GM12874 (cell line): ENCODE measurements around the gene PGM2L1.

Experiments
- TF ChIP-seq, protein P1 (sequence below): IDR thresholded peaks from 2 replicates; pipeline ENCODE4 v1.5.1; 2011; ENCODE audit warnings: low read depth, mild to moderate bottlenecking, control low read depth, low read length, moderate library complexity; ENCODE audit not compliant: insufficient read depth

Gene PGM2L1

GRCh38 chr11:74437441-74438042, 39.3 kb upstream of the PGM2L1 start:
- TF ChIP-seq, protein P1, sequence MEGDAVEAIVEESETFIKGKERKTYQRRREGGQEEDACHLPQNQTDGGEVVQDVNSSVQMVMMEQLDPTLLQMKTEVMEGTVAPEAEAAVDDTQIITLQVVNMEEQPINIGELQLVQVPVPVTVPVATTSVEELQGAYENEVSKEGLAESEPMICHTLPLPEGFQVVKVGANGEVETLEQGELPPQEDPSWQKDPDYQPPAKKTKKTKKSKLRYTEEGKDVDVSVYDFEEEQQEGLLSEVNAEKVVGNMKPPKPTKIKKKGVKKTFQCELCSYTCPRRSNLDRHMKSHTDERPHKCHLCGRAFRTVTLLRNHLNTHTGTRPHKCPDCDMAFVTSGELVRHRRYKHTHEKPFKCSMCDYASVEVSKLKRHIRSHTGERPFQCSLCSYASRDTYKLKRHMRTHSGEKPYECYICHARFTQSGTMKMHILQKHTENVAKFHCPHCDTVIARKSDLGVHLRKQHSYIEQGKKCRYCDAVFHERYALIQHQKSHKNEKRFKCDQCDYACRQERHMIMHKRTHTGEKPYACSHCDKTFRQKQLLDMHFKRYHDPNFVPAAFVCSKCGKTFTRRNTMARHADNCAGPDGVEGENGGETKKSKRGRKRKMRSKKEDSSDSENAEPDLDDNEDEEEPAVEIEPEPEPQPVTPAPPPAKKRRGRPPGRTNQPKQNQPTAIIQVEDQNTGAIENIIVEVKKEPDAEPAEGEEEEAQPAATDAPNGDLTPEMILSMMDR = no peak

DNA sequence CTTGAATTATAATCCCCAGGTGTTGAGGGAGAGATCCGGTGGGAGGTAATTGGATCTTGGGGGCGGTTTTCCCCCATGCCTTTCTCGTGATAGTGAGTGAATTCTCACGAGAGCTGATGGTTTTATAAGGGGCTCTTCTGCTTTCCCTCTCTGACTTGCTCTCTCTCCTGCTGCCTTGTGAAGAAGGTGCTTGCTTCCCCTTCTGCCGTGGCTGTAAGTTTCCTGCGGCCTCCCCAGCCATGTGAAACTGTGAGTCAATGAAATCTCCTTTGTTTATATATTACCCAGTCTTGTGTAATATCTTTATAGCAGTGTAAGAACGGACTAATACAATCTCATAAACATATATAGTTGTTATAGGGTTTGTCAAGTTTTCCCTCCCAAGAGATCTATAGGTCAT, 36.3 kb upstream of the PGM2L1 start:
- TF ChIP-seq, protein P1 = no peak

DNA sequence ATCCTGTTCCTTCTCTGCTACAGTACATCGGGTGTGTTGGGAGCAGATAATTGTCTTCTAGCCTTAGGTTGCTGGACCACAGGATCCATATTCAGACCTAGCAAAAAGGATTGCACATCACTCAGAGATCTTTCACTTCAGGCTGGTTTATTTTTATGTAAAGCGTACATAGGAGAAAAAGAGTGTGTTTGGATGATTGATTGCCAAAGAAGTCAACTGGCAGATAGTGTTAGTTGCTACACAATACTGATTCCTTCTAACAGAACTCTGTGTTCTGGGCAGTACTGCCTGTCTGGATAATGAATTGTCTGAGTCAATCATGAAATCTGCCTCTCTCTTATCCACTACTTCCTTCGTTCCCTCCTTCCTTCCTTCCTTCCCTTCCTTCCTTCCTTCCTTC, 31.0 kb upstream of the PGM2L1 start:
- TF ChIP-seq, protein P1 = no peak

DNA sequence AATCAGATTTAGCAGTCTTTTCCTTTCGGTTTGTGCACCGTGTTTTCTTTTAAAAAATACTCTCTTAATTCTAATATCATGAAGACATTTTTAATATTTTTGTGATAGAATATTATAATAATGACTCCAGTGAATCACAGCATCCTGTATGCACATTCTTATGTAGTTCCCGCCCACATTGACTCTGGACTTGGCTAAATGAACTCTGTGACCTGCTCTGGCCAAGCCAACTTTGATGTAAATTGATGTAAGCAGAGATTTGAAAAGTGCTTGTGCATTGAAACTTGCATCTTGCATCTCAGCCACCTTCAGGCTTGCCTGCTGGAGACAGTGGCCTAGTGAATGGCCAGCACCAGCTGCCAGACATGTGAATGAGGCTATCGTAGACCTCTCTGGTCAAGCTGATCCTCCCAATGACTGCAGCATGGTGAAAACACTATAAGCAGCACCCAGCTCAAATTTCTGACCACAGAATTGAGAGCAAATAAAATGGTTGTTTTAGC, 29.2 kb upstream of the PGM2L1 start:
- TF ChIP-seq, protein P1 = no peak

DNA sequence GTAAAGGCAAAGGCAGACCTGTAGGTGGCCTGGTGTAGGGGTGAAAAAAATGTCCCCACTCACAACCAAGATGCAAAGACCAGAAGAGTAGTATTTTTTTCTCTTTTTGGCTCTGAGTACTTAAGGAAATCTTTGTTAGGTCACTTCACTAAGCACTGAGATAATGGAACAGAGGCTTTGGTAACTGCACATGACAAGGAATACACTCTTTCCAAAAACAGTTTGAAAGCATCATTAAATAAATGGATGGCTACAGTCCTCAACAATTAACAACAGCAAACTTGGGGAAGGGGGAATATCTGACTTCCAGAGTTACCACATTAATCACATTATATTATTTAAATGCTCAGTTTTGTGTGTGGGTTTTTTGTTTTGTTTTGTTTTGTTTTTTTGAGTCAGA, 26.9 kb upstream of the PGM2L1 start:
- TF ChIP-seq, protein P1 = no peak

DNA sequence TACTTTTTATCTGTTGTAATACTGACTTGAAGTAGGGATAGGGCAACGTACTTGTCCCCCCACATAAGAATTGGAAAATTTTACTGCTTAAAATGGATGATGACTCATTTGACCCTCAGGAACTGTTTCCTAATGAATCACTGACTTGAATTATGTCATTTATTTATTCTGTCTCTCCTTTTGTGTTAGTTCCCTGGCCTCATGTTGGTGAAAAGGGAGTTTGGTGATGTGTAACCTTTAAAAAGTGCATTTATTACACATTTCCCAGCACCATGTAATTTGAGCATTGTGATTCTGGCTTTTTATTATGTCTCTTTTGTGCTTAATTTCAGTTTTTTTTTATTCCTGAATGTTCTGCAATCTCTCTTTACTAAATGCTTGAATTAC, 20.3 kb upstream of the PGM2L1 start:
- TF ChIP-seq, protein P1 = no peak

DNA sequence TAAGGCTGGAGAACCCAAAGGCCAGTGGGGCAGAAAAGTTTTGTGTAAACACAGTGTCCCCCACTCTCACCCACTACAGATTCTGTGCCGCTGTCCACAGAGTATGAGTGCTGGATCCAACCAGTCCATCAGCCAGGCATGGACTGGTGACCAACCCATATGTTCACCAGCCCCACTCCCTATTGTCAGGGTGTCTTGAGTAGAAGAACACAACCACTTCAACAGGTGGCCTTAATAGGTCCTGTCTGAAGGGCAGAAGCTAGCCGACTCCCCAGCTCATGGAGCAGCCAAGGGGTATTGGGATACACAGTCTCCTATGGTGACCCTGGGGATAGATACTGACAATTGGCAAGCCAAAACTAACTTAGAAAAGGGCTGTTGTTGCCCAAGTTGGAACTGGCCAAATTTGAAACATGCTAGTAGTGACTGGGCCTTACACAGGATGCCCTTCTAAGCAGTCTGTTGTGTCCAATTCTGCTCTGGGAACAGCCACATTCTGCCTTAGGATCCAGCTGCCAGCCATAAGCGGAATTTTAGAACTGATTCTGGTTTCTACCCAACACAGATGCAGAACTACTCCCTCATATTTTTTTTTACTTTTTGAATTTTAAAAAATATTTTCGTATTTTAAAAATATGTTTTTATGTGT, 19.8 kb upstream of the PGM2L1 start:
- TF ChIP-seq, protein P1 = no peak
